Measurements from ENCODE around the gene TSPEAR. TPM values are rescaled to one million over a fixed set of nuclear protein-coding genes. Genes with fewer than 3 reads are reported as not detected.
"Not testable (repeated sequence)": the region's sequence is repeated elsewhere in the genome, so short reads cannot be mapped to it uniquely, and the experiment has no call there.

TSPEAR gene
- total RNA-seq, 1 donor, result not detected

DNA sequence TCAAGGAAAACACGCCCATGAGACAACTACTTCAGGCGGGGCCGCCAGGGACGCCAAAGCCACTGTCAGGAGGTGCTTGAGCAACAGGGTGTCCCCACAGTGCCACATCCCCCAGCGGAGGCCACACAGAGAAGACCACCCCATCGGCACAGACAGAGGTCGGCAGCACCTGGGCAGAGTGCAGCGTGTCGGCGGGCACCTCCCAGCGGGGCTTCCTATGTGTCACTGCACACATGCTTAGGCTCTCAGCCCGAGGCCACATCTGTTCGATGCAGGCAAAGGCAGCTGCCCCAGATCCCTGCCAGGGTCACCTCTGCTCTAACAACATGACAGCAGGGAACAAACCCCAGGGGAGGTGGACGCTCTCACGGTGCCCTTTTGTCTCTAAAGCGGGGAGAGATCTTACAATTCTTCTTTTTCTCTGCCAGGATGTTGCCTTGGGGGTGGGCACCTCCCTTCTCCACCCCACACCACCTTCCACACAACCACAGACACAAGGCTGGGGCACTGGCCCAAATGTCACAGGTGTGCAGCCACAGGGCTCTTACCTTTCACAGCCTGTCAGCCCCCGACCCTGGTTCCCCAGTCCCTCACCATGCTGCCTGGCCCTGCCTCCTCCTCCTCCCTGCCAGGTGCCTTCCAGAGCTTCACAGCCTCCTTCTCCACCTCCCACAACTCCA, 95.3 kb downstream of the TSPEAR start:
- Histone ChIP-seq H3K4me3 (ENCODE audit: low read length) (no peak overlapping the region), H3K4me1 (ENCODE audit: insufficient read depth, low read length) (peaks cover 13% of the 10 kb centered on the region)

DNA sequence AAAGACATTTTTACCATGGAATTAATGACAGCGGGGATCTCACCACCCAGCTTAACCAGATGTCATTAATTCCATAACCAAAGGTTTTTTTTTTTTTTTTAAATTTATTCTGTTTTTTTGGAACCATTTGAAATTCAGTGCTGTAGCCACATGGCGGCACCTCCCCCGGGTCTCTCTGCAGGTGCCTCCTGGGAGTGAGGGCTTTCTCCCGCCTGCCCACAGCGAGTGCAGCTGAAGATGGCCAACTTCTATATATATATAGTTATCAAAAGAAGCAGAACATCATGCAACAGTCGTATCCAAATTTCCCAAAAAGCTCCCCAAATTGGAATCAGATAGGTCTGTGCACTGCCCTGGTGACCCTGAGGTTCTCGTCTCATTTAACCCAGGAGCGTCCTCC, 95.9 kb downstream of the TSPEAR start:
- peaks cover 13% of the 10 kb centered on the region for H3K4me1 ChIP-seq (ENCODE audit: insufficient read depth, low read length)
- no peak overlapping the region for H3K4me3 ChIP-seq (ENCODE audit: low read length)
- H3K27me3 ChIP-seq (ENCODE audit: insufficient read depth, low read length), result no peaks in the 10 kb centered on the region
- peaks cover 9% of the 10 kb centered on the region for H3K9me3 ChIP-seq (ENCODE audit: low read depth, low read length)

More for the DNA sequence above, 95.3 kb downstream of the TSPEAR start:
- H3K9me3 ChIP-seq (ENCODE audit: low read depth, low read length), result peaks cover 9% of the 10 kb centered on the region
- H3K27me3 ChIP-seq (ENCODE audit: insufficient read depth, low read length), result no peaks in the 10 kb centered on the region

- H3K4me3 ChIP-seq (ENCODE audit: low read length), result no peak overlapping the region
- H3K9me3 ChIP-seq (ENCODE audit: low read depth, low read length), result peaks cover 6% of the 10 kb centered on the region
- H3K4me1 ChIP-seq (ENCODE audit: insufficient read depth, low read length), result peaks cover 13% of the 10 kb centered on the region
- no peaks in the 10 kb centered on the region for H3K27me3 ChIP-seq (ENCODE audit: insufficient read depth, low read length)
These were observed 96.4 kb downstream of the TSPEAR start for GRCh38 chr21:44614961-44615391.

DNA sequence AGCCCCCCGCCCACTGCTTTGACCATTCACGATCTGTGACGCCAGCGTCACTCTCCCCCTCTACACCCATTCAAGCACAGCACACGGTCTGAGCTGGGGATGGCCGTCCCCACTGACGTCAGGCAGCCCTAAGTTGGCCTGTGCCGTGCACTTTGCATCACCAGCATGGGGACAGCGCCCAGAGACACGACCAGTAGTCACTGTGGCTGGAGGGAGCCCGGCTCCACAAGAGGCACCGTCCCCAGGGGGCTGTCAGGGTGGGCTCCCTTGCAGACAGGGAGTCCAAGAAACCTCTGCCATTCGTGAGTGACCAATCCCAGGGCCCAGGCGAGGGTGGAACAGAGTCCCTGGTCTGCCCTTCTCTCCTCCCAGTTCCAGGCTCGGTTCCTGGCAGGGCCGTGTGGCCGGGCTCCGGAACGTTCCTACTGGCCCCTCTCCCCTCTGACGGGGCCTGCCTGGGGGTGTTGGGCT, 97.2 kb downstream of the TSPEAR start:
- peaks cover 12% of the 10 kb centered on the region for H3K4me1 ChIP-seq (ENCODE audit: insufficient read depth, low read length)
- H3K9me3 ChIP-seq (ENCODE audit: low read depth, low read length), result no peaks in the 10 kb centered on the region
- H3K4me3 ChIP-seq (ENCODE audit: low read length), result no peak overlapping the region
- H3K27me3 ChIP-seq (ENCODE audit: insufficient read depth, low read length), result no peaks in the 10 kb centered on the region

GRCh38 chr21:44613386-44614155, 97.8 kb downstream of the TSPEAR start:
- H3K9me3 ChIP-seq (ENCODE audit: low read depth, low read length), result no peaks in the 10 kb centered on the region
- H3K4me3 ChIP-seq (ENCODE audit: low read length), result no peak overlapping the region
- peaks cover 5% of the 10 kb centered on the region for H3K4me1 ChIP-seq (ENCODE audit: insufficient read depth, low read length)
- H3K27me3 ChIP-seq (ENCODE audit: insufficient read depth, low read length), result no peaks in the 10 kb centered on the region

DNA sequence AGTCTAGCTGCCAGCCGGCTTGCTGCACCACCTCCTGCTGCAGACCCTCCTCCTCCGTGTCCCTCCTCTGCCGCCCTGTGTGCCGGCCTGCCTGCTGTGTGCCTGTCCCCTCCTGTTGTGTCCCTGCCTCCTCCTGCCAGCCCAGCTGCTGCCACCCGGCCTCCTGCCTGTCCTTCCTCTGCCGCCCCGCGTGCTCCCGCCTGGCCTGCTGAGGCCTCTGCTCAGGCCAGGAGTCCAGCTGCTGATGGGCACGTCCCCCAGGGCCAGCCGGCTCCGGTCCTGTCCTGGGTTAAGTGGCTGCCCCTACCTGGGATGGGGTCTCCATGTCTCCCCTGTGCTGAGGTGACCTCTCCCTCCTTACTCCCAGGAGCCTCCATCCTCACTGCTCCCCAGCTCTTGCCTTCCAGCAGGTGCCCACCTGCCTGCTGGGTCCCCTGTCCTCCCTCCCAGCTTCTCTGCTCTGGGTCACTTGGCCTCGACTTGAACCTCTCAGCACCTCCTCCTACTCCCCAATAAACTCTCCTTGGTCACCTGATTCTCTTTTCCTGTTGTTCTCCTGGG, 98.6 kb downstream of the TSPEAR start:
- Histone ChIP-seq H3K4me3 (ENCODE audit: low read length) (no peak overlapping the region), H3K9me3 (ENCODE audit: low read depth, low read length) (no peaks in the 10 kb centered on the region), H3K4me1 (ENCODE audit: insufficient read depth, low read length) (peaks cover 3% of the 10 kb centered on the region), H3K27me3 (ENCODE audit: insufficient read depth, low read length) (no peaks in the 10 kb centered on the region)

- H3K4me3 ChIP-seq (ENCODE audit: low read length), result no peak within 1 kb of the TSS
- H3K4me1 ChIP-seq (ENCODE audit: insufficient read depth, low read length), result peaks cover 3% of the 10 kb centered on the region
- H3K9me3 ChIP-seq (ENCODE audit: low read depth, low read length), result no peaks in the 10 kb centered on the region
- H3K27me3 ChIP-seq (ENCODE audit: insufficient read depth, low read length), result no peaks in the 10 kb centered on the region
These were observed 99.3 kb downstream of the TSPEAR start, which contains the start of gene KRTAP10-8 for GRCh38 chr21:44612029-44612486. KRTAP10-8 (plus strand) TSS chr21:44612079; CDS start chr21:44612101, 22 bp downstream.

DNA sequence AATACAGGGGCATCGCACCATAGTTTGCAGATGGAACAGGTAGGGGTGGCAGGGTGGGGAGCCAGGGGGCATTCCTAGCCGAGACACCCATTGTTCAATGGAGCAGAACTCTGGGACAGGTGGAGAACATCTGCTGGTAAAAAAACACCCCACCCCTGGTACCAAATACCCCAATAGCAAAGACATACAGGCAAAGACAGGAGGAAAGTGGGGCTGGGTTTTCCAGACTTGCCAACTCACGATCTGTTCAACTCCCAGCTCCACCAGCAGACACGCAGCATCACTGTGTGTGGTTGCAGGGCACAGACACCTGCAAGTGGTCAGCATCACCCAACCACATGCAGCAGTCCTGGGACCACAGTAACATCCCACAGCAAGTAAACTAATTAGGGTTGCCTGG, 99.8 kb downstream of the TSPEAR start:
- Histone ChIP-seq H3K9me3 (ENCODE audit: low read depth, low read length) (no peaks in the 10 kb centered on the region), H3K4me3 (ENCODE audit: low read length) (no peak overlapping the region), H3K4me1 (ENCODE audit: insufficient read depth, low read length) (peaks cover 3% of the 10 kb centered on the region), H3K27me3 (ENCODE audit: insufficient read depth, low read length) (peaks cover 2% of the 10 kb centered on the region)

DNA sequence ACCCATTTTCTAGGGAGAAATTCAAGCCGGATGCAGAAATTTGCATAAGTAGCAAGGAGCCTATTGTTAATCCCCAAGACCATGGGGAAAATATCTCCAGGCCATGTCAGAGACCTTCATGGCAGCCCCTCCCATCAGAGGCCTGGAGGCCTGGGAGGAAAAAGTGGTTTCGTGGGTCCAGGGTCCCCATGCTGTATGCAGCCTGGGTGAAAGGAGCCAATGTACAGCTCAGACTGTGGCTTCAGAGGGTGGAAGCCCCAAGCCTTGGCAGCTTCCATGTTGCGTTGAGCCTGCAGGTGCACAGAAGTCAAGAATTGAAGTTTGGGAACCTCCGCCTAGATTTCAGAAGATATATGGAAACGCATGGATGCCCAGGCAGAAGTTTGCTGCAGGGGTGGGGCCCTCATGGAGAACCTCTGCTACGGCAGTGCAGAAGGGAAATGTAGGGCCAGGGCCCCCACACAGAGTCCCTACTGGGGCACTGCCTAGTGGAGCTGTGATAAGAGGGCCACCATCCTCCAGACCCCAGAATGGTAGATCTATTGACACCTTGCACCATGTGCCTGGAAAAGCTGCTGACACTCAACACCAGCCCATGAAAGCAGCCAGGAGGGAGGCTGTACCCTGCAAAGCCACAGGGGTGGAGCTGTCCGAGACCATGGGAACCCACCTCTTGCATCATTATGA, 101.1 kb downstream of the TSPEAR start:
- not testable (repeated sequence) for H3K9me3 ChIP-seq (ENCODE audit: low read depth, low read length); H3K4me3 ChIP-seq (ENCODE audit: low read length); H3K4me1 ChIP-seq (ENCODE audit: insufficient read depth, low read length)
- H3K27me3 ChIP-seq (ENCODE audit: insufficient read depth, low read length), result peaks cover 11% of the 10 kb centered on the region

- no peaks in the 10 kb centered on the region for H3K4me1 ChIP-seq (ENCODE audit: insufficient read depth, low read length)
- peaks cover 11% of the 10 kb centered on the region for H3K27me3 ChIP-seq (ENCODE audit: insufficient read depth, low read length)
- H3K9me3 ChIP-seq (ENCODE audit: low read depth, low read length), result no peaks in the 10 kb centered on the region
- no peak overlapping the region for H3K4me3 ChIP-seq (ENCODE audit: low read length)
These were observed 102.2 kb downstream of the TSPEAR start for GRCh38 chr21:44609193-44609592.

- Histone ChIP-seq H3K27me3 (ENCODE audit: insufficient read depth, low read length) (peaks cover 11% of the 10 kb centered on the region), H3K4me1 (ENCODE audit: insufficient read depth, low read length) (no peaks in the 10 kb centered on the region), H3K9me3 (ENCODE audit: low read depth, low read length) (no peaks in the 10 kb centered on the region), H3K4me3 (ENCODE audit: low read length) (no peak overlapping the region)
These were observed 104.9 kb downstream of the TSPEAR start for GRCh38 chr21:44606495-44606894.

GRCh38 chr21:44603911-44604310, 107.5 kb downstream of the TSPEAR start:
- H3K9me3 ChIP-seq (ENCODE audit: low read depth, low read length), result no peaks in the 10 kb centered on the region
- H3K27me3 ChIP-seq (ENCODE audit: insufficient read depth, low read length), result peaks cover 11% of the 10 kb centered on the region
- H3K4me3 ChIP-seq (ENCODE audit: low read length), result no peak overlapping the region
- no peaks in the 10 kb centered on the region for H3K4me1 ChIP-seq (ENCODE audit: insufficient read depth, low read length)

DNA sequence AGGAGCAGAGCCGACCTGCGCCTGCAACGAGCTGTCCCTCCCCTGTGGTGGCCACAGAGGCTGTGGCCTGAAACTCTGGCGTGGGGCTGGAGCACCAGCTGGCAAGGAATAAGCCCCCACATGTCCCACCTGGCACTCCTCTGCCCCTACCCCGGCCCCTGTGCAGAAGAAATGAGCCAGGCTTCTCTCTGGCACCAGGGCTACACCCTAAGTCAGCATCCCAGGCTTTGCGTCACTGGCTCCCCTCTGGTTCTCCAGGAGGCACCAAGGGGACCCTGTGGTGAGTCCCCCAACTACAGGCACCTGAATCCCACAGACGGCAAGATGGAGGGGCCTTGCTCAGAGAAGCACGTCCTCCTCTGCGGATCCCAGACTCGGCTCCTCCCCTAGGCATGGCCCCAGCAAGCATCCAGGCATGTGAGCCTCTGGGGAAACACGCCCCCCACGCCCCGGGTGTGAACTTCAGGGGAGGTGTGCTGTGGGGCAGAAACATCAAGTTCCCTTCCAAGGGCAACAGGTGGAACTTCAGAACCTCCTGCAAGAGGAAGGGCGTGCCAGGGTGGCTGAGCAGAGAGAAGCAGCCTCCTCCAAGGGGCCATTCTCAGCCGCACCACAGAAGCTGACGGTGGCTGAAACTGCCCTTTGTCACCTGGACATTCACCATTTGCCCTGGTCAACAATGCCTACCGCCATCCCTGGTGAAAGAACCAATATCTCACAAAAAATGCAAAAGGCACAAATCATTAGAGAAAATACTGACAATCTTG, 108.1 kb downstream of the TSPEAR start:
- no peaks in the 10 kb centered on the region for H3K4me1 ChIP-seq (ENCODE audit: insufficient read depth, low read length)
- no peak overlapping the region for H3K4me3 ChIP-seq (ENCODE audit: low read length)
- H3K9me3 ChIP-seq (ENCODE audit: low read depth, low read length), result no peaks in the 10 kb centered on the region
- peaks cover 11% of the 10 kb centered on the region for H3K27me3 ChIP-seq (ENCODE audit: insufficient read depth, low read length)

- H3K4me3 ChIP-seq (ENCODE audit: low read length), result no peak overlapping the region
- no peaks in the 10 kb centered on the region for H3K9me3 ChIP-seq (ENCODE audit: low read depth, low read length)
- H3K4me1 ChIP-seq (ENCODE audit: insufficient read depth, low read length), result no peaks in the 10 kb centered on the region
These were observed 108.9 kb downstream of the TSPEAR start for GRCh38 chr21:44602463-44602850.

More at GRCh38 chr21:44602463-44602850, 108.9 kb downstream of the TSPEAR start:
- peaks cover 11% of the 10 kb centered on the region for H3K27me3 ChIP-seq (ENCODE audit: insufficient read depth, low read length)
